Activated naive CD8-positive, alpha-beta T cell treated with anti-CD3 and anti-CD28 coated beads, Interleukin-2, amount 50 U/mL, for 24 hours (primary cell): ENCODE data around the gene SPDYE4.

Source experiments
- ATAC-seq: fragments of 150-1000 bp; cut with Tn5 transposase; one replicate; pipeline ENCODE4 v1.10.0; 2021
- DNase-seq: peaks from one replicate; pipeline ENCODE4 v3.0.0; 2021
- H3K27ac Mint-ChIP-seq: one replicate; pipeline ENCODE4 v1.8.0; 2021; ENCODE audit warnings: mild to moderate bottlenecking, mixed read lengths
- H3K27me3 Mint-ChIP-seq: one replicate; pipeline ENCODE4 v1.8.0; 2021; ENCODE audit warnings: mixed read lengths
- H3K36me3 Mint-ChIP-seq: one replicate; pipeline ENCODE4 v1.8.0; 2021; ENCODE audit warnings: low read depth, mixed read lengths
- H3K4me1 Mint-ChIP-seq: one replicate; pipeline ENCODE4 v1.8.0; 2021; ENCODE audit warnings: mixed read lengths
- H3K4me3 Mint-ChIP-seq: one replicate; pipeline ENCODE4 v1.8.0; 2021; ENCODE audit warnings: mild to moderate bottlenecking, moderate library complexity, mixed read lengths
- H3K9me3 Mint-ChIP-seq: one replicate; pipeline ENCODE4 v1.8.0; 2021; ENCODE audit warnings: mixed read lengths

The SPDYE4 gene

DNA sequence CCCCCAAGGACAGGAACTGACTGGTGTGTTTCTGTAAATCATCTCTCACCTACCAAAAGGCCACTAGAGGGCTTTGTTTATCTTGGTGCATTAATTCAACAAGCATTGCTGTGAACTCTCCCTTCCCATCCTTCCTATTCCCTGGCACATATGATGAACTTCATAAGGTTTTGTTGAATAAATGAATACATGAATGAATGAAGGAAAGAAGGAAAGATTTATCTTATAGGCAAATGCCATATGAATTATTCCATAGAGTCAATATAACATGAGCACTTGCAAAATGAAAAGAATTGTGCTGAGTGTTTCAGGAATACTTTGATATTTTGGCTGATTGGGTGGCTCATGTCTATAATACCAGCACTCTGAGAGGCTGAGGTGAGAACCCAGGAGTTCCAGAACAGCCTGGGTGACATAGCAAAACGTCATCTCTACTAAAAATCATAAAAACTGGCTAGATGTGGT lies 4.3 kb downstream of the SPDYE4 start:
- no peak for ATAC-seq
- H3K36me3 Mint-ChIP-seq = no peaks in the 10 kb centered on the region
- H3K4me3 Mint-ChIP-seq = no peak overlapping the region
- H3K9me3 Mint-ChIP-seq = no peaks in the 10 kb centered on the region
- peaks cover 14% of the 10 kb centered on the region for H3K27me3 Mint-ChIP-seq
- no peak for DNase-seq
- H3K27ac Mint-ChIP-seq = no peak overlapping the region
- no peaks in the 10 kb centered on the region for H3K4me1 Mint-ChIP-seq

DNA sequence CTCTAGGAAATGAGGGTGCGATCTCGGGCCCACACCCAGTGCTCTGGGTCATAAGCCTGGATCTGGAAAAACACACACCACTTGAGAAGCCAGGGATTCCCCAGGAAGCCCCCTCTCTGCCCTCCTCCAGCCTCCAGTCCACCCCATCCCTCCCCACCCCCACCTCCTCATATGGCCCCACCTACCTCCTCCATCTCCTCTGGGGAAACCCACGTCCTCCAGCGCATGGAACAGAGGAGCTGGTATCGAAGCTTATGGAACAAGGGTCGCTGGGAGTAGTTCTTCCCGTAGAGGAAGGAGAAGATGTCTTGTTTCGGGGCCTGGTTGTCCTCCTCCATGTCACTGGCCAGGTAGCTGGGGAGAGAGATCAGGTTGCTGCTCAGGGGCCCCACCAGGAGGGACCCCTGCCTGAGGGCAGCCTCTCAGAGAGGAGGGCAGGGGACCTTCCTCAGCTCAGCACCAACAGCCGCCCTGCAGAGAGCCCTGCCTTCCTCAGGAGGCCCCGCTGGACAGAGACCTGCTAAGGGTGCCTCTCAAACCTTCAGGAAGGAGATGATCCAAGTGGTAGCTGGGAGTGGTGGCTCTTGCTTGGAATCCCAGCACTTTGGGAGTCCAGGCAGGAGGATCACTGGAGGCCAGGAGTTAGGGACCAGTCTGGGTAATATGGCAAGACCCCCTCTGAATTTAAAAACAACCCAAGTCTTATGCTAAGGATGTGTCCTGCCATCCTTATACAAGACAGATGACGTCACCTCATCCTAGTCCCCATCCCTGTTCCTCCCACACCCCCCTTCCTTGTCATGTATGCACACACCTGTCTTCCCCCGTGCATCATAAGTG lies 5.0 kb downstream of the SPDYE4 start:
- no peak overlapping the region for H3K4me3 Mint-ChIP-seq
- no peaks in the 10 kb centered on the region for H3K9me3 Mint-ChIP-seq
- peaks cover 14% of the 10 kb centered on the region for H3K27me3 Mint-ChIP-seq
- H3K27ac Mint-ChIP-seq = no peak overlapping the region
- no peaks in the 10 kb centered on the region for H3K36me3 Mint-ChIP-seq
- DNase-seq (no peak), ATAC-seq (no peak)
- no peaks in the 10 kb centered on the region for H3K4me1 Mint-ChIP-seq

DNA sequence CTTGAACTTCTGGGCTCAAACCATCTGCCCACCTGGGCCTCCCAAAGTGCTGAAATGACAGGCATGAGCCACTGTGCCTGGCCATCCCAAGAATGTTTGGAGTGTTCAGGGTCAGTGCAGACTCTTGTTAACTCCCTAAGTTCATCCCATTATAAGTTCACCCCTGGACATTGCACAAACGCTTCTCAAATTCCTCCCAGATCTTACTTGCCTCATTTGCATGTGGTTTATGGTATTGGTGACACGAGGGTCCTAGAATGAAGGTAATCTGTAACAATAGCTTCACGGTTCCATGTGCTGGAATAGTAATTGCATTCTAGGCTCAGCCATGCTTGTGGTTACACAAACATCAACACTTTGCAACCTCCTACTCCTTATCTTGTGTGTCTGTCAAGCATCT lies 8.7 kb downstream of the SPDYE4 start:
- Mint-ChIP-seq H3K4me3 (no peak overlapping the region), H3K27me3 (peaks cover 2% of the 10 kb centered on the region), H3K27ac (peak overlapping the region; percentile 49), H3K36me3 (no peaks in the 10 kb centered on the region), H3K9me3 (no peaks in the 10 kb centered on the region), H3K4me1 (peaks cover 7% of the 10 kb centered on the region)
- ATAC-seq = no peak
- no peak for DNase-seq

DNA sequence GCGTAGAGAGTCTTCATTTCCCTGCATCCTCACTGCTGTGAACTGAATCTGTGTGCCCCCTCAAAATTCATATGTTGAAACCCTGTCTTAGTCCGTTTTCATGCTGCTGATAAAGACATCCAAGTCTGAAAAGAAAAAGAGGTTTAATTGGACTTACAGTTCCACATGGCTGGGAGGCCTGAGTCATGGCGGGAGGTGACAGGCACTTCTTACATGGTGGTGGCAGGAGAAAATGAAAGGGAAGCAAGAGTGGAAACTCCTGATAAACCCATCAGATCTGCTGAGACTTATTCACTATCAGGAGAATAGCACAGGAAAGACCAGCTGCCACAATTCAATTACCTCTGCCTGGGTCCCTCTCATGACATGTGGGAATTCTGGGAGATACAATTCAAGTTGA lies 10.6 kb downstream of the SPDYE4 start:
- DNase-seq = no peak
- Mint-ChIP-seq H3K36me3 (no peaks in the 10 kb centered on the region), H3K27ac (no peak overlapping the region), H3K4me1 (peaks cover 7% of the 10 kb centered on the region), H3K4me3 (no peak overlapping the region), H3K9me3 (no peaks in the 10 kb centered on the region), H3K27me3 (no peaks in the 10 kb centered on the region)
- no peak for ATAC-seq

DNA sequence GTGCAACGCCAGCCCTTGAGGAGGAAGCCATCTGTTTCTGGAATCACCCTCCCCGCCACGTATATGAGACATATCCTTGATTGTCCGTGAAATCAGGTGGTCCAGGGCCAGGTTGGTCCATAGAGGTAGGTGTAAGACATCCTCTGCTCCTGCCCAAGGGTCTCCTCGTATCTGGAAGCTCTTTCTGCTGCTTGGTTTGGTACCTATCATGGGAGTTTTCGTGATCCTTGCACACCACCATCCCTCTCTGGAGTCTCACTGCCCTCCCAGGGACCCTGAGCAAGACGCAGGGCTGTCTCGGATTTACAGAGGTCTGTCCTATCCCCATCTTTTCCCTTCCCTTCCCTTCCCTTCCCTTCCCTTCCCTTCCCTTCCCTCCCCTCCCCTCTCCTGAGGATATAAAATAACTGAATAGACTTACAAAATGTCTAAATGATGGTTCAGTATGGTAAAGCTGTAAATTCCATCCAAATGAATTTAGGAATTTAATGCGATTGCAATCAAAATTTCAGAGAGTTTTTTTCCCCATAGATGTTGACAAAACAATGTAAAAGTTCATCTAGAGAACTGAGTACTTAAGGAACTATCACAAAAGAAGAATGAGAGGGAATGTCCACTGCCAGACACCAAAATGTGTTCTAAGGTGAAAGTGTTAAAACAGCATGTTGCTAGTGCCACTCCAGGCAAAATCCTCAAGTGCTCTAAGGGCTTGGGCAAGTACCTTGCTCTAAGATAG lies 11.7 kb downstream of the SPDYE4 start:
- peaks cover 7% of the 10 kb centered on the region for H3K4me1 Mint-ChIP-seq
- no peaks in the 10 kb centered on the region for H3K36me3 Mint-ChIP-seq
- H3K27me3 Mint-ChIP-seq = no peaks in the 10 kb centered on the region
- no peak for DNase-seq
- no peak for ATAC-seq
- H3K27ac Mint-ChIP-seq = peak overlapping the region; percentile 33
- no peaks in the 10 kb centered on the region for H3K9me3 Mint-ChIP-seq
- H3K4me3 Mint-ChIP-seq = peak overlapping the region; percentile 81

DNA sequence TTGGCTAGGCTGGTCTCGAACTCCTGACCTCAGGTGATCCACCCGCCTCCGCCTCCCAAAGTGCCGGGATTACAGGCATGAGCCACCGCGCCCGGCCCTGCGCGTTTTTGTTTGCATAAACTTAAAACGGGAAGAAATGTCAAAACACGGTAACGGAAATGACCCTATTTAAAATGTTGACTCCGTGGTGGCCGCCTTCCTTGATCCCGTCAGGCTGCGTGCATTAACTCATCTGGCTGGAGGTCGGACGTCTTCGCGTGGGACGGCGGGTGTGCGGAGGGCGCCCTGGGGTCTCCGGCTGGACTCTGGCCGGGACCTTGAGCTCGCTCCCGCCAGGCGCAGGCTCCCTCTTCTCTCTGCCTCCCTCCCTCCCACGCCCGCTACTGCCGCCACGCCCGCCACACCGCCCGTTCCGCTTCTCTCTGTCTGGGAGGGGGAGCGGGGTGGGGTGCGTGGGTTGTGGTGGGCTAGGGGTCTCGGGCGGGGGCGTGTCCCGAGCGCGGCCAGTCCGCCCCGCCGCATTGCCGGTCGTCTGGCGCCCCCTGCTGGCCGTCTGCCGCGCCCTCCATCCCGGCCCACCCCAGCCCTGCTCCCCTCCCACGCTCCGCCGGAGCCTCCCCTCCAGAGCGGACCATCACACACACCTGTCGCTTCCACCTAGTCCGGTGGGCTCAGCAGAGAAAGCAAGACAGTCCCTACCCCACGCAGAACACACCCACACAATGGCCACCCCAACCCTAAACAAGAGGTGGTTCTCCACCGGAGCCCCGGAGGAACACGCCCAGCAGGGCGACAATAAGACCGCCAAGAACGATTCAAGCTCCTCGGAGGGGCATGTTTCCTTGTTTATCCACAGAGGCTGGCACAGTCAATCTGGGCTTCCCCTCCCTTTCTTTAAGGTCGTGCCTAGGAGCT lies 12.5 kb downstream of the SPDYE4 start:
- peak; percentile 68 for ATAC-seq

DNA sequence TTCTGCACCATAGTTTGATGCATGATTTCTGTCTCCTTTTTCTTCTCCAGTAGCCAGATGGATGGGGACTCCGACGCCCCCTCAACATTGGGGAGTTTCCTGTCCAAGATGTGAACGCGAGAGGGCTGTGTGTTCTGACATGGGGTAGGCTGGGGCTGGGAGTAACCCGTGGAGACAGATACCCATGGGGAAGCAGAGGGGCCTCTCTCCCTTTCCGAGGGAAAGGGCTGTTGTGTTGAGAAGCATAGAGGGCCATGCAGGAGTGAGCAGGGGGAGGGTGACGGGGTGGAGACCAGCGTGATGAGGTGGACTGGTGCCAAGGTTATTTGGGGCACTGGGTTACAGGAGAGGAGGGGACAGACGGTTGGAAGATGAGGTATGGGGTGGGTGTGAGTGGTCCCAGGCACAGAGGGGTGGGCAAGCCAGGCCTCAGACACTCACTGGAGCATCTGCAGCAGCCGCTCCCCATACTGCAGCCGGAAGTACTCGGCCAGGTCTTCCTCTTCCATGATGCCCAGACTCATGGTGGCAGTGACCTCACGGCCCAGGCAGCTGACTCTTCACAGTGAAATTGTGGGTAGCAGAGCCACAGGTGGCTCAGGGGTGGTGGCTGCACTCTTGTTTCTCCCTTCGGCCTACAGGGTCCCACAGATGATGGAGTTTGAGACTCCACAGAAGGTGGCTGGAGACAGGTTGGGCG lies 14.1 kb downstream of the SPDYE4 start:
- H3K27ac Mint-ChIP-seq = peak overlapping the region; percentile 29

More for the DNA sequence above, 12.5 kb downstream of the SPDYE4 start:
- peak; percentile 89 for DNase-seq
- H3K27ac Mint-ChIP-seq = peak overlapping the region; percentile 69
- H3K4me1 Mint-ChIP-seq = peaks cover 9% of the 10 kb centered on the region
- peak overlapping the region; percentile 81 for H3K4me3 Mint-ChIP-seq
- H3K36me3 Mint-ChIP-seq = no peaks in the 10 kb centered on the region
- H3K9me3 Mint-ChIP-seq = no peaks in the 10 kb centered on the region
- H3K27me3 Mint-ChIP-seq = no peaks in the 10 kb centered on the region

DNA sequence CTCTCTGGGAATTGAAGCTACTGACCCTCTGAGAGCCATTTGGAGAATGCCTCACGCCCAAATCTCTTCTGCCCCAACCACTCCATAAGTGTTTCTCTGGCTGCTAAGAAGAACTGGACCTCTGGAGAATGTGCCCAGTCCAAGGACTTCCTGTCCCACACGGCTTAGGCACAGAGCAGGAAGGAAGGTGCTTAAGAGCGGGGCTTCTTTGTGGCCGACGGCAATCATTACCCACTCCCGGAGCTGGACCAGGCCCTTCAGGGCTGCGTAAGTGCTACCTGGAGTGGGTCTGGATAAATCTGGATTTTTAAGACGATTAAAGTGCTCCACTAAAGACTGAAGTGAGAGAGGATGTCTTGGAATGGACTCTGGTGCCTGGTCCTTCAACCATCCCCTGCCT lies 15.5 kb downstream of the SPDYE4 start:
- no peaks in the 10 kb centered on the region for H3K36me3 Mint-ChIP-seq
- no peaks in the 10 kb centered on the region for H3K9me3 Mint-ChIP-seq
- DNase-seq = no peak
- no peak for ATAC-seq
- no peak overlapping the region for H3K27ac Mint-ChIP-seq
- no peak overlapping the region for H3K4me3 Mint-ChIP-seq
- H3K4me1 Mint-ChIP-seq = peaks cover 25% of the 10 kb centered on the region
- H3K27me3 Mint-ChIP-seq = no peaks in the 10 kb centered on the region

More for the DNA sequence above, 14.1 kb downstream of the SPDYE4 start:
- Mint-ChIP-seq H3K9me3 (no peaks in the 10 kb centered on the region), H3K4me1 (peaks cover 22% of the 10 kb centered on the region), H3K4me3 (no peak overlapping the region), H3K36me3 (no peaks in the 10 kb centered on the region), H3K27me3 (no peaks in the 10 kb centered on the region)
- DNase-seq = no peak
- ATAC-seq = no peak

DNA sequence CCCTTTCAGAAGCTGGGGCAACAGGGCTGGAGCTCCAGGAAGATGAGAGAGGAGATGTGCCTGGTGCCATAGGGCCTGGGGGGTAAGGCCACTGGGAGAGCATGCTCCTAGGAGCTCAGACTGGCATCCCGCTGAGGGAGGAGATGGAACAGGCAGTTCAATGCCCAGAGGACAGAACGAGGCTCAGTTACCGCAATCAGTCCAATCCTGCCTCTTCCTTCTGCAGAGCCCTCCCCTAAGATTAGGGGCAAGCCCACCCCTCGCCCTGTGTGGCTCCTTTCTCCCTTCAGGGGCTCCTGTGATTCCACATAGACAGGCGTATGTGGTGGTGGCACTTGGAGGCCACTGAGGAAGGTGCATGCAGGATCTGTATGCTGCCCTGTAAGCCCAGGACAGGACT lies 16.1 kb downstream of the SPDYE4 start:
- ATAC-seq (no peak), DNase-seq (no peak)
- Mint-ChIP-seq H3K4me1 (peaks cover 25% of the 10 kb centered on the region), H3K27ac (no peak overlapping the region), H3K4me3 (no peak overlapping the region), H3K9me3 (no peaks in the 10 kb centered on the region), H3K27me3 (no peaks in the 10 kb centered on the region), H3K36me3 (no peaks in the 10 kb centered on the region)

DNA sequence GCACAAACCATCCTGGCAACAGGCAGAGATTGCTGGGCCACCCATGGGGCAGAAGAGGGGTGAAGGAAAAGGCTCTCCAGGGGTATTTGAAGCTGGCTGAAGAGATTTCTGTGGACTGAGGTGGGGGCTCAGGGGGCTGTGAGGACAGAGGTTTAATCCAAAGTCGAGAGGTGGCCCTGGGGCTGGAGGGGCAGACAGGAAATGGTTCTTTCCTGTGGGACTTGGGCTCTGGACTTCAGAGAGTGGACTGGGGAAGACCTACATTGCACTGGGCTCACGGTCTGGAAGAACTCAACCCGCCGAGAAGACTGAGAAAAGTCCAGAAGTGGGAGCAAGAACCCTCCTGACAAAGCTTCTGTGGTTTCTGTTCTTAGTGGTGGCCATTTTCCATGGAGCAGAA lies 16.6 kb downstream of the SPDYE4 start:
- Mint-ChIP-seq H3K27ac (no peak overlapping the region), H3K4me1 (peaks cover 24% of the 10 kb centered on the region), H3K4me3 (no peak overlapping the region), H3K36me3 (no peaks in the 10 kb centered on the region), H3K27me3 (peaks cover under 1% of the 10 kb centered on the region), H3K9me3 (no peaks in the 10 kb centered on the region)
- ATAC-seq (no peak), DNase-seq (no peak)

DNA sequence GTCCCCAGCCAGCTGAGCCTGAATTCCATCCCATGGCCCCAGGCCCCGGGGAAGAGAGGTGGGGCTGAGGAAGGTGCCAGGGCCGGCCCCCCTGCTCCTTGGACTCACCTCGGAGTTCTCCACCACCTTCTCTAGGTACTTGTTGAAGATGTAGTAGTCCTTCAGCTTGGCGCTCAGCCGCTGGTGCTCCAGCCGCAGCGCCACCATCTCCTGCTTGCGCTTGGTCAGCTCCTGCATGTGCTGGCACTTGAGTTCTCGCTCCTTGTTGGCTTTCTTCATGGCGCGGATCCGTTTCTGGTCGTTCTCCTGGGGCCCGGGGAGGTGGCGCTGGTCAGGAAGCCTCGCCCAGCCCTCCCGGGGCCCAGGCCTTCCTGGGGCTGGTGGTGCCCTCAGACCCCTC lies 17.0 kb downstream of the SPDYE4 start:
- Mint-ChIP-seq H3K27ac (no peak overlapping the region), H3K27me3 (peaks cover 3% of the 10 kb centered on the region), H3K4me3 (no peak overlapping the region), H3K36me3 (no peaks in the 10 kb centered on the region), H3K4me1 (peaks cover 24% of the 10 kb centered on the region), H3K9me3 (no peaks in the 10 kb centered on the region)
- DNase-seq = no peak
- ATAC-seq = no peak

DNA sequence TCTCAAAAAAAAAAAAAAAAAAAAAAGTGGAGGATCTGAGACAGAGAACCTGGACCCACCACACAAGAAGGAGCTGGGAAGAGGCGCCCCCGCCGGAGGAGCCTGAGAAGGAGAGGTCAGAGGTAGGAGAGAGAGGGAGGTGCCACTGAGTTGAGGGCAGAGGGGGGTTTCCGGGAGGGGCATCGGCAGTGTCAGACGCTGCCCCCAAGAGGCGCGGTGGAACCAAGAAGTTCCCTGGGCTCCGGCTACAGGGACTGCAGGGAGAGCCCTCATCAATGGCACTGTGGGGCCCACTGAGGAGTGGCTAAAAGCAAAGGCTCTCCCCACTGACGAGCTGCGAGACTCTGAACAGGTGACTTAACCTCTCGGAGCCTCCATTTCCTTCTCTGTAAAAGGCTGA lies 17.9 kb downstream of the SPDYE4 start:
- Mint-ChIP-seq H3K4me3 (peak overlapping the region; percentile 56), H3K36me3 (no peaks in the 10 kb centered on the region), H3K4me1 (peaks cover 21% of the 10 kb centered on the region), H3K27ac (no peak overlapping the region), H3K9me3 (no peaks in the 10 kb centered on the region), H3K27me3 (peaks cover 3% of the 10 kb centered on the region)
- DNase-seq (peak; percentile 38), ATAC-seq (peak; percentile 34)

DNA sequence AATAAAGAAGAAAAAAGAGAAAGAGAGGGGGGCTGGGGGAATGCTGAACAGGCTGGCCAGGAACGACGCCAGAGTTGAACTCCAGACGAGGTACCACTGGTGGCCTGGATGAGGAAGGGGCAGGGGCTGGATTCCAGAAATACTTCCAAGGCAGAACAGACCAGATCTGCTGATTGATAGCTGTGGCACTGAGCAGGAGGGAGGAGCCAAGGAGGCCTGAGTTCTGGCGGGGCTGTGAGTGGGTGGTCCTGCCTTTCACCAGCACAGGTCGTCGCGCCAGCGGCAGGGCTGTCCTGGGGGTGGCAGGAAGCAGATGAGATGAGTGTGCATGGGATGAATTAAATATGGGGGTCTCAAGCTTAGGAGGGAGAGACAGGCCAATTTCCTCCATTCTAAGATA lies 19.2 kb downstream of the SPDYE4 start:
- Mint-ChIP-seq H3K9me3 (no peaks in the 10 kb centered on the region), H3K4me1 (peaks cover 18% of the 10 kb centered on the region), H3K4me3 (no peak overlapping the region), H3K36me3 (no peaks in the 10 kb centered on the region), H3K27me3 (peaks cover 3% of the 10 kb centered on the region), H3K27ac (no peak overlapping the region)
- no peak for DNase-seq
- no peak for ATAC-seq

DNA sequence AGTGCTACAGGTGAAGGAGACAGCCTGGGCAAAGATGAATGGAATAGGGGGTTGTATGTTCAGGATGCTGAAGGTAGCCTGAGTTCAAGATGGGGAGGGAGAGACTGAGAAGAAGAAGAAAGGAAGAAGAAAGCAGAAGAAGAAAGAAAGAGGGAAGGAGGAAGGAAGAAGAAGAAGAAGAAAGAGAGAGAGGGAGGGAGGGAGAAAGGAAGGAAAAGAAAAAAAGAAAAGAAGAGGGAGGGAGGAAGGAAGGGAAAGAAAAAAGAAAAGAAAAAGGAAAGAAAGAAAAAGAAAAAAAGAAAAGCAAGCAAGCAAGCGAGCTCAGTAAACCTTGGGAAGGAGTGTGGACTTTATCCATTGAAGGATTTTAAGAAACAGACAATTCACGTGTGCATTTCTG lies 21.6 kb downstream of the SPDYE4 start:
- peaks cover 3% of the 10 kb centered on the region for H3K27me3 Mint-ChIP-seq
- H3K9me3 Mint-ChIP-seq = no peaks in the 10 kb centered on the region
- no peak overlapping the region for H3K27ac Mint-ChIP-seq
- H3K4me3 Mint-ChIP-seq = no peak overlapping the region
- no peak for ATAC-seq
- H3K4me1 Mint-ChIP-seq = peaks cover 18% of the 10 kb centered on the region
- DNase-seq = no peak
- H3K36me3 Mint-ChIP-seq = no peaks in the 10 kb centered on the region
